BJ (cell line): ENCODE data around the gene RPS6KC1. TPM values are rescaled to one million over a fixed set of nuclear protein-coding genes. Genes with fewer than 3 reads are reported as not detected.

Experiments
- CTCF ChIA-PET: fragments of 350-600 bp; formaldehyde crosslinking; extraction: SDS; loops from one replicate; lab custom pipeline; 2021; ENCODE audit warnings: antibody characterized with exemption, inconsistent platforms; lab: Yijun Ruan, JAX
- POLR2A ChIA-PET: fragments of 300-600 bp; sonication (Branson Sonifier 250); formaldehyde crosslinking; extraction: SDS; loops from one replicate; lab custom pipeline; 2021; ENCODE audit warnings: antibody characterized with exemption; lab: Charles Lee
- DNase-seq: peaks from one replicate; pipeline ENCODE4 v3.0.0-alpha.2; 2011; ENCODE audit warnings: low read depth
- H3K27me3 ChIP-seq: 2 replicates; pipeline ENCODE4 v1.6.0; 2011; ENCODE audit warnings: low read length; ENCODE audit not compliant: control insufficient read depth, insufficient read depth
- H3K36me3 ChIP-seq: 2 replicates; pipeline ENCODE4 v1.5.1; 2011; ENCODE audit warnings: low read length; ENCODE audit not compliant: control insufficient read depth, insufficient read depth
- H3K4me3 ChIP-seq: 2 replicates; pipeline ENCODE4 v1.5.1; 2011; ENCODE audit warnings: low read depth, mild to moderate bottlenecking, control low read depth, low read length
- polyA plus RNA-seq: library from polyadenylated mRNA; depleted of rRNA; stranded (reverse); fragments of >200 nt; gene quantifications from 2 replicates; pipeline ENCODE4 v1.2.3, GENCODE V29; 2011
- TF ChIP-seq, protein P1 (sequence below): IDR thresholded peaks from 2 replicates; pipeline ENCODE4 v1.5.1; 2011; ENCODE audit warnings: low read depth, mild to moderate bottlenecking, control low read depth, inconsistent platforms, low read length, moderate library complexity; ENCODE audit not compliant: insufficient read depth

The RPS6KC1 gene
- polyA plus RNA-seq, 1 experiment, result 6.7 TPM

GRCh38 chr1:213268221-213268620 is 217.2 kb downstream of the RPS6KC1 start:
- no peaks in the 10 kb centered on the region for H3K27me3 ChIP-seq
- H3K36me3 ChIP-seq, result peaks cover 2% of the 10 kb centered on the region
- POLR2A ChIA-PET, result no interaction called here
- H3K4me3 ChIP-seq, result no peak overlapping the region
- TF ChIP-seq, protein P1, sequence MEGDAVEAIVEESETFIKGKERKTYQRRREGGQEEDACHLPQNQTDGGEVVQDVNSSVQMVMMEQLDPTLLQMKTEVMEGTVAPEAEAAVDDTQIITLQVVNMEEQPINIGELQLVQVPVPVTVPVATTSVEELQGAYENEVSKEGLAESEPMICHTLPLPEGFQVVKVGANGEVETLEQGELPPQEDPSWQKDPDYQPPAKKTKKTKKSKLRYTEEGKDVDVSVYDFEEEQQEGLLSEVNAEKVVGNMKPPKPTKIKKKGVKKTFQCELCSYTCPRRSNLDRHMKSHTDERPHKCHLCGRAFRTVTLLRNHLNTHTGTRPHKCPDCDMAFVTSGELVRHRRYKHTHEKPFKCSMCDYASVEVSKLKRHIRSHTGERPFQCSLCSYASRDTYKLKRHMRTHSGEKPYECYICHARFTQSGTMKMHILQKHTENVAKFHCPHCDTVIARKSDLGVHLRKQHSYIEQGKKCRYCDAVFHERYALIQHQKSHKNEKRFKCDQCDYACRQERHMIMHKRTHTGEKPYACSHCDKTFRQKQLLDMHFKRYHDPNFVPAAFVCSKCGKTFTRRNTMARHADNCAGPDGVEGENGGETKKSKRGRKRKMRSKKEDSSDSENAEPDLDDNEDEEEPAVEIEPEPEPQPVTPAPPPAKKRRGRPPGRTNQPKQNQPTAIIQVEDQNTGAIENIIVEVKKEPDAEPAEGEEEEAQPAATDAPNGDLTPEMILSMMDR, result no peak
- no peak for DNase-seq
- CTCF ChIA-PET, result no interaction called here

GRCh38 chr1:213269829-213270228 is 218.8 kb downstream of the RPS6KC1 start:
- TF ChIP-seq, protein P1, result no peak
- Histone ChIP-seq H3K36me3 (peaks cover 2% of the 10 kb centered on the region), H3K27me3 (no peaks in the 10 kb centered on the region), H3K4me3 (no peak overlapping the region)
- CTCF ChIA-PET, result interaction anchor here (0.5 kb wide), 1 partner anchor 864 kb away, joined by 3 read pairs; no protein-coding TSS in a partner anchor
- DNase-seq, result no peak
- POLR2A ChIA-PET, result no interaction called here

DNA sequence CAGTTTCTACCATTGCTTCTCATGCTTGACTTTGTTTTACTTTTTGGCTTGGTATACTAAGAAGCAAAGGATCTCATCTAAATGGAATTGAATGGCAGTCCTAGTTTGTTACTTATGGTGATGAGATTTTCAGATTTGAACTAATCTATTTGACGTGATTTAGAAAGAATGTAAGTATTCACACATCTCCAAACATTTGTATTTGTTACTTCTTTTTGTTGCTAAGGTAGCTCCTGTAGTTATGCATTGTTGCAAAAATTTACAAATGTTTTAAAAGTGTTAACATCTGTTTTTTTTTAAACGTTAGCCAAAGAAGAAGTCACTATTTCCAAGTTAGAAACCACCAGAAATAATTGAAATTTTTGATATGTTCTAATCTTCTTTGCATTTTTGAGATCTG is 222.5 kb downstream of the RPS6KC1 start:
- Histone ChIP-seq H3K27me3 (no peaks in the 10 kb centered on the region), H3K4me3 (no peak overlapping the region), H3K36me3 (no peaks in the 10 kb centered on the region)
- TF ChIP-seq, protein P1, result no peak
- POLR2A ChIA-PET, result no interaction called here
- no peak for DNase-seq
- CTCF ChIA-PET, result interaction anchor here (0.9 to 1.1 kb wide), 2 partner anchors 9 to 20 kb away, joined by 3 read pairs; no protein-coding TSS in a partner anchor

DNA sequence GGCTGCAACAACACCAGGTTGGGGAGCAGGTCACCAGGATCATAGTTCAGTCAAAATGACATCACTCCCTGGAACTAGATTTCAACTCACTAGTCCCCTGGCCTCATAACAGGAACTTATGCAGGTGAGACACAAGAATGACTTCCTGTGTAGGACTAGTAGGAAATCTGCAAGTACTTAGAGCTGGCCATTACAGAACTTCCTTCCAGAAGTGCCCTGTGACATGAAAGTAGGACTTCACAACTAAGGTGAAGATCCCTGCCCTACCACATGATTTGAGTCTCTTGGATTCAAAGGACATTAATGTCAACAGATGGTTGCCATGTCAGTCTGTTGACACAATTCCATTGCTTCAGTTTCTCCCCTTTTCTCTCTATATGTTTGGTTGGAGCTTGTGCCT is 223.1 kb downstream of the RPS6KC1 start:
- no peaks in the 10 kb centered on the region for H3K36me3 ChIP-seq
- no peak overlapping the region for H3K4me3 ChIP-seq
- POLR2A ChIA-PET, result no interaction called here
- H3K27me3 ChIP-seq, result no peaks in the 10 kb centered on the region
- TF ChIP-seq, protein P1, result no peak
- CTCF ChIA-PET, result interaction anchor here (0.9 to 1.1 kb wide), 2 partner anchors 9 to 20 kb away, joined by 3 read pairs; no protein-coding TSS in a partner anchor
- no peak for DNase-seq

DNA sequence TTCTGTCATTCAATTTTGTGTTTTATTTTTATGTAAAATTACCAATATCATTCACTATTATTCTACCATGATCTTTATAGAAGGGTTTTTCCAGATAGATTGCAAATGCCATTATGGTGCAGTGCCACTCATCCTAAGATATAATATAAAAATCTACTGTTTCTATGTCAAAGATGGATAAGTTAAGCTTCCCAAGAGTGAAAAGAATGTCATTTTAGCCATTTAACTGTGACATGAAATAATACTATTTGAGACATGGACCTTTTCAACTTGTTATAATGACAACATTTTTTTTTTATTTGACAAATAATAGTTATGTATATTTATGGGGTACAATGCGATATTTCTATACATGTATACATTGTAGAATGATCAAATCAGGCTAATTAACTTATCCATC is 224.3 kb downstream of the RPS6KC1 start:
- ChIA-PET POLR2A (no interaction called here), CTCF (interaction anchor here (0.7 kb wide), 1 partner anchor 58 kb away, joined by 5 read pairs; no protein-coding TSS in a partner anchor)
- TF ChIP-seq, protein P1, result no peak
- Histone ChIP-seq H3K36me3 (no peaks in the 10 kb centered on the region), H3K27me3 (no peaks in the 10 kb centered on the region), H3K4me3 (no peak overlapping the region)
- DNase-seq, result no peak
